AG04450 (cell line): ENCODE measurements around the gene GIPC3. TPM values are rescaled to one million over a fixed set of nuclear protein-coding genes. Genes with fewer than 3 reads are reported as not detected.
A peak's percentile ranks its signal among the peaks of the same experiment; 100 is the strongest.

Source experiments
- CTCF ChIA-PET: fragments of 300-600, 350-600 bp; formaldehyde crosslinking; extraction: SDS; loops from one replicate; lab custom pipeline; 2022; ENCODE audit warnings: antibody characterized with exemption, inconsistent platforms; lab: Charles Lee
- POLR2A ChIA-PET: fragments of 350-600 bp; formaldehyde crosslinking; extraction: SDS; loops from one replicate; lab custom pipeline; 2021; ENCODE audit warnings: antibody characterized with exemption, inconsistent platforms; lab: Yijun Ruan, JAX
- DNase-seq: peaks from one replicate; pipeline ENCODE4 v3.0.0-alpha.2; 2011; ENCODE audit warnings: low read depth, low spot score
- H3K27ac ChIP-seq: one replicate; pipeline ENCODE4 v1.5.1; 2012; ENCODE audit warnings: low read depth, low read length, control low read depth
- H3K27me3 ChIP-seq: one replicate; pipeline ENCODE4 v1.6.0; 2012; ENCODE audit warnings: low read length; ENCODE audit not compliant: control insufficient read depth, insufficient read depth
- H3K4me3 ChIP-seq: 2 replicates; pipeline ENCODE4 v1.5.1; 2011; ENCODE audit warnings: mild to moderate bottlenecking, low read depth, low read length, control low read depth
- H3K9me3 ChIP-seq: 2 replicates; pipeline ENCODE4 v1.5.1; 2012; ENCODE audit warnings: low read length; ENCODE audit not compliant: control insufficient read depth, insufficient read depth
- polyA plus RNA-seq: library from polyadenylated mRNA; depleted of rRNA; stranded (reverse); fragments of >200 nt; gene quantifications from 2 replicates; pipeline ENCODE4 v1.2.3, GENCODE V29; 2011
- TF ChIP-seq, protein P1 (sequence below): IDR thresholded peaks from 2 replicates; pipeline ENCODE4 v1.5.1; 2011; ENCODE audit warnings: low read depth, low read length, control low read depth, inconsistent platforms

The GIPC3 gene
- polyA plus RNA-seq, 1 experiment = 0.30 TPM

DNA sequence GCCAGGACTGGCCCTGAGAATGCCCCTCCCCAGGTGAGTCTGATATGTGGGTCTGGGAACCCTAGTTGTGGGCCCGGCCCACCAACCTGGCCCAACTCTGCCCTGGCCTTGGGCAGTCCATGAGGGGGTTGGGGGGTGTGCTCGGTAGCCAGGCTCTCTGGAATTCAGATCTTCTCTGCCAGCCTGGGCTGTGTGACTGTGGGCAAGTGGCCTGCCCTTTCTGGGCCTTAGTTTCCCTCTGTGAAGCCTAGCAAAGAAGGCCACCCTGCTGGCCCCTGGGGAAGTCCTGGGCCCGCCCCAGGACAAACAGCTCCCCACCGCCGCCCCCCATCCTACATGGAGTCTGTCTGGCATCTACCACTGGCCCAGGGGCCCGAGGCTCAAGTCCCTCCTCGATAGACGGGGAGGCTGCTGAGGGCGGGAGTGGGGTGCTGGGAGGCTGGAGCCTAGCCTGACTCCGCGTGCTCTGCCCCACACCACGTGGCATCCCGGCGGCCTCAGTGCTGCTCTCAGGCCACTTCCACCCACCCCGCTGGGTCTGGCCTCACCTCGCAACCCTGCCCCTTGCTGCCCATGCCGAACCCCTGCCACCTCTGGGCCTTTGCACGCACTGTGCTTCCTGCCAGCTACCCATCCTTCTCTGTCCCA, 29.7 kb downstream of the GIPC3 start:
- Histone ChIP-seq H3K4me3 (no peak overlapping the region), H3K9me3 (peaks cover 19% of the 10 kb centered on the region; the same call in 1 of the 2 replicates), H3K27me3 (no peaks in the 10 kb centered on the region), H3K27ac (no peak overlapping the region)
- POLR2A ChIA-PET = interaction anchor here (0.6 kb wide), 1 partner anchor 63 kb away, joined by 3 read pairs; no protein-coding TSS in a partner anchor
- TF ChIP-seq, protein P1, sequence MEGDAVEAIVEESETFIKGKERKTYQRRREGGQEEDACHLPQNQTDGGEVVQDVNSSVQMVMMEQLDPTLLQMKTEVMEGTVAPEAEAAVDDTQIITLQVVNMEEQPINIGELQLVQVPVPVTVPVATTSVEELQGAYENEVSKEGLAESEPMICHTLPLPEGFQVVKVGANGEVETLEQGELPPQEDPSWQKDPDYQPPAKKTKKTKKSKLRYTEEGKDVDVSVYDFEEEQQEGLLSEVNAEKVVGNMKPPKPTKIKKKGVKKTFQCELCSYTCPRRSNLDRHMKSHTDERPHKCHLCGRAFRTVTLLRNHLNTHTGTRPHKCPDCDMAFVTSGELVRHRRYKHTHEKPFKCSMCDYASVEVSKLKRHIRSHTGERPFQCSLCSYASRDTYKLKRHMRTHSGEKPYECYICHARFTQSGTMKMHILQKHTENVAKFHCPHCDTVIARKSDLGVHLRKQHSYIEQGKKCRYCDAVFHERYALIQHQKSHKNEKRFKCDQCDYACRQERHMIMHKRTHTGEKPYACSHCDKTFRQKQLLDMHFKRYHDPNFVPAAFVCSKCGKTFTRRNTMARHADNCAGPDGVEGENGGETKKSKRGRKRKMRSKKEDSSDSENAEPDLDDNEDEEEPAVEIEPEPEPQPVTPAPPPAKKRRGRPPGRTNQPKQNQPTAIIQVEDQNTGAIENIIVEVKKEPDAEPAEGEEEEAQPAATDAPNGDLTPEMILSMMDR = no peak
- CTCF ChIA-PET = no interaction called here
- no peak for DNase-seq

DNA sequence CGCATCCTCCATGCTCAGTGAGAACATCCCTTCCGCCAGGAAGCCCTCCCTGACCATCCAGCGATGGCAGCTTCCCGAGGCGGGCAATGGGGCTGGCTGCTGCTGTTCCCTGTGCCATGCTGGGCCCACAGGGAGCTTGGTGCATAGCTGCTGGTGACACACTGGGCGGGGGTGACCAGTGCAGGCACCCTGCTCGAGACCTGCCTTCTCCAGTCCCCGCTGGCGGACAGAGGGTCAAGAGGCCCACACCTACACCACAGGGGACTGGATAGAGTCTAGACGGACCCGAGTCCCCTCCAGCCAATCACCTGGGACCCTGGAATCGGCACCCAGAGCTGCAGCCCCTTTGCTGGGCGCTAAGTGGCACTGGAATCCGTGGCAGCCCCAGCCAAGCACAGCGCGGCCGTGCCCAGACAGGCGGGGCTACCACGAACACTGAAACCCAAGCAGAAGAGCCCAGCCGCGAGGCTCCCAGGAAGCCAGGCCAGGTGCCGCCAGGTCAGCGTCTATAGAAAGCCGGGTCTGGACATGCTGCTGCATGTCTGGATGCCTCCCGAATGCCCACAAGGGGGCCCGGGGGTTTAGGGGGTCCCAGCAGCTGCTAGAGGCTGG, 30.4 kb downstream of the GIPC3 start:
- POLR2A ChIA-PET = interaction anchor here (0.6 kb wide), 1 partner anchor 63 kb away, joined by 3 read pairs; no protein-coding TSS in a partner anchor
- no peak overlapping the region for H3K4me3 ChIP-seq
- CTCF ChIA-PET = no interaction called here
- no peaks in the 10 kb centered on the region for H3K27me3 ChIP-seq
- DNase-seq = no peak
- TF ChIP-seq, protein P1 = no peak
- peaks cover 15% of the 10 kb centered on the region; the same call in 1 of the 2 replicates for H3K9me3 ChIP-seq
- H3K27ac ChIP-seq = no peak overlapping the region

DNA sequence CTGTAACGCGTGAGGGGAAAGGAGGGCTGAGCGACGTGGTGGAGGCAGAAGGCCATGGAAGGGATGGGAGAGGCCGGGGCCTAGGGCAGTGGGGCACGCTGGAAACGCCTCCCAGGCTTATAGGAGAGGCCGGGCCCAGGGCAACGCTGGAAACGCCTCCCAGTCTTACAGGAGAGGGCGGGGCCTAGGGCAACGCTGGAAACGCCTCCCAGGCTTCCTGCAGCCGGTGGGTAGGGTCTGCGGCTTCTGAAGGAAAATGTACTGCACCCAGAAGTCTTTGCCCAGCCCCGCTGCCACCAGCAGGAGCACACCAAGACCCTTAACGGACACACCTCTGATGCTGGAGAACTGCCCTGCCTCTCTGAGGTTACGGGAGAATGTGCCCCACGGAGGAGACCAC, 32.2 kb downstream of the GIPC3 start:
- H3K4me3 ChIP-seq = no peak overlapping the region
- no peak for DNase-seq
- peaks cover 3% of the 10 kb centered on the region; the same call in 1 of the 2 replicates for H3K9me3 ChIP-seq
- no peaks in the 10 kb centered on the region for H3K27me3 ChIP-seq
- no peak overlapping the region for H3K27ac ChIP-seq
- CTCF ChIA-PET = interaction anchor here (1.0 kb wide), 1 partner anchor 9 kb away, joined by 3 read pairs; no protein-coding TSS in a partner anchor
- TF ChIP-seq, protein P1 = no peak
- POLR2A ChIA-PET = no interaction called here

DNA sequence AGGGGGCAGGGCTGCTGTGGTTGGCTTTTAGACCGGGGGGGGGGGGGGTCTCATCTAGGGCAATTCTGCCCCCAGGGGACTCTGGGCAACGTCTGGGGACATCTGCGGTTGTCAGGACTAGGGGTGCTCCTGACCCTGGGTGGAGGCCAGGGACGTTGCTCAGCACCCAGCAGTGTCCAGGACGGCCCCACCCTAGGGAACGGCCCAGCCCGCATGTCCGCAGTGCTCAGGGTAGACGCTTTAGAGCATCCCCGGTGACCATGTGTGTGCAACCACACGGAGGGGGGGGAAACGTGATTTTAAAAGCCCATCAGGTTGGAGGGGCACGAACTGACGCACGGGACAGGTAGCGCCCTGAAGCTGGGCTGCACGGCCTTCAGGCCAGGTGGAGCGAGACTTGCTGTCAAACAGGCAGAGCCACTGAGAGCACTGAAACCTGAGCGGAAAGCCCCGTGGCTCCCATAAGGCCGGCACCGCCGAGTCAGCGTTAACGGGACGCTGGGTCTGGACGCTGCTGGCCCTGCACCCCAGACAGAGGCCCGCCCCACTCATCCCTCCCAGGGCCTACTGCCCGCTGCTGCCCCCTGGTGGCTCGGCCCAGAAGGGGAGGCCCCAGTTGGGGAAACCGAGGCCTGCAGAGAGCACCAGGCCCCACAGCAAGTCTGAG, 33.0 kb downstream of the GIPC3 start:
- ChIA-PET CTCF (interaction anchor here (0.6 to 1.8 kb wide), 7 partner anchors 9 to 313 kb away, joined by 3 to 8 read pairs (median 5); partner anchors contain the start of gene MRPL54), POLR2A (no interaction called here)
- no peaks in the 10 kb centered on the region; the same call in 1 of the 2 replicates for H3K9me3 ChIP-seq
- TF ChIP-seq, protein P1 = peak; percentile 93
- H3K4me3 ChIP-seq = no peak overlapping the region
- H3K27me3 ChIP-seq = no peaks in the 10 kb centered on the region
- peak; percentile 15 for DNase-seq
- H3K27ac ChIP-seq = no peak overlapping the region
